HG03135 (cell line): ENCODE data around the gene PLIN4.

Experiments used
- ATAC-seq: cut with Tn5 transposase; IDR thresholded peaks from one replicate; pipeline ENCODE4 v1.9.1; 2021; ENCODE audit warnings: mild to moderate bottlenecking, moderate library complexity; ENCODE audit not compliant: unreplicated experiment

Gene PLIN4

DNA sequence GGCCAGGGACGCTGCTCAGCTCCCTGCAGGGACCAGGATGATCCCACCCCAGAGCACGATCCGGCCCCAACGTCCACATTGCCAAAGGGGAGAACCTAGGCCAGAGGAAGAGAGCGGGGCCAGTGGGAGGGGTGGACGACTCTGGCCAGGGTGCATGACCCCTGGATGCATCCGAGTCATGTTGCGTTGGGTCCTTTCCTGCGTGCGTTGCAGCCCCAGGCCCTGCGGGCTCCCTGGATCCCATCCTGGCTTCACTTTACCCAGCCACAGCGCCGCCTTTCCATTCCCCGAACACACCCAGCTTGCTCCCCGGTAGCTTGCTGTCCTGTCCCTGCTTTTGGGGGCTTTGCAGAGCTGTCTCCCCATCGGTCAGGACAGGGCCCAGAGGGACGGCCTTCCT is 10.5 kb downstream of the PLIN4 start:
- no peak for ATAC-seq

DNA sequence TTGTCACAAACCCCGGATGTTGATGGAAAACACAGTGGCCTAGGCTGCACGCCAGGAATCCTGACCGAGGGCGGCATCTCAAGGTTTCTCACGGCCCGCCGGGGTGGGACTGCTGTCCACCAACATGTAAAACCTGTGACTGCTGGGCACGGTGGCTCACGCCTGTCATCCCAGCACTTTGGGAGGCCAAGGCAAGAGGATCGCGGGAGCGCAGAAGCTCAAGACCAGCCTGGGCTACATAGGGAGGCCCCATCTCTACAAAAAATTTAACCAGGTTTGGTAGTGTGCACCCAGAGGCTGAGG is 11.2 kb downstream of the PLIN4 start:
- ATAC-seq = no peak

- ATAC-seq = no peak
Observed at GRCh38 chr19:4506449-4507149, 11.7 kb downstream of the PLIN4 start.

DNA sequence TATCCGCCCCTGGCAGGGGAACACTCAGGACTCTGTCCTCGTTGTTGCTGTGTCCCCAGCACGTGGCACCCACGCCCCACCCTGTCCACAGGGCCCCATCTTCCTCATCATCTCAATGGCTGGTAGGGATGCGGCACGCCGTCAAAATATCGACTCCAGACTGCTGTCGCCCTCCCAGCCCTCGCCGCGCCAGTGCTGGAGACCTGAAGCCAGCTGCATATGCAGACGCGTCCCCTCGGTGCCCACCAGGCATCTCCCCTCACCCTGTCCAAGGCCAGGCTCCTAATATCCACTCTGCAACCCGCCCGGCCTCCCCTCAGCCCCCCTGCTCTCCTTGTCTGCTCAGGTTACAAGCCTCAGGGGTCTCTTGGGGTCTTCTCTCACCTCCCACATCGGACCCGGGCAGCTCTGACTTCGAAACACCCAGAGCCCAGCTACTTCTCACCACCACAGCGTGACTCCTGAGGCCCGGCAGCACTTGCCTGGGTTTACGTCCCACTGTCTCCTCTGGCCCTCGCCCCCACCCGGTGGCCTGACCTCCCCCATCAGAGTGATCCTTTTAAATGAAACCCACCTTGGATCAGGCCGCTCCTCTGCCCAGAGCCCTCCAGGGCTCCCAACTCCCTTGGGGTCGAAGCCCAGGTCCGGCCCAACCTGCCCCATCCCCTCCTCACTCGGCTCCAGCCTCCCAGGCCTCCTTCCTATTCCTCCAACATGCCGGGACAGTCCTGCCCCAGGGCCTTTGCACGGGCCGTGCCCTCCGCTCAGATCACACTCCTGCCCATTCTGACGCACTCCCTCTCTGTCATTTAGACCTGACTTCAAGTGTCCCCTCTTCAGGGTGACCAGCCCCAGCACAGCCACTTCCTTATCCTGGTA is 12.5 kb downstream of the PLIN4 start:
- ATAC-seq = no peak

DNA sequence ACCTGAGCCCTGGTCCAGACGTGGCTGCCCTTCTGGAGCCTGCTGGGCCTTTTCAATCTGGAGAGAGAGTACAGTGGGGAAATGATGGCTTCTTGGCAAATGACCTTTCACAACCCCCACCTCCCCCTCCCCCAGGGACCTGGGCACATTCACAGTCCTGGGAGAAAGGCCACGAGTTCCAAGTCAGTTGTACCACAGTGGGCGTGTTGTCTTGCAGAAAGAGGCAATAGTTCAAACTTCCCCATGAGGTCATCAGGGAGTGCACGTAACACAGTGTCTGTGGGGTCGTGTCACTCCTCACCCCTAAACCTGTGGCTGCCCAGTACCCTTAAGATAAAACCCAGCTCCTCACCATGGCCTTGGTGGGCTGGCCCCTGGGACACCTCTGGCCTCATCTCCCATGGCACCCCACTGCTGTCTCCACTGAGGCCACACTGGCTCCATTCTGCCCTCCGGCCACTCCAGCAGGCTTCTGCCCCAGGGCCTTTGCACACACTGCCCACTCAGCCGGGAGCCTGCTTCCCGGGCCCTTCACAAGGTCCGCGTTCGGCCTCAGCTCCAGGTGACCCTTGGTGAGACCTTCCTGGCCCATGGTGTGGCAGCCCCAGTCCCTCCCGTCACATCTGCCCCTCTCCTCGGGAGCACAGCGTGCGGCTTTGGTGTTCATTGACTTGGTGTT is 13.3 kb downstream of the PLIN4 start:
- ATAC-seq = no peak

DNA sequence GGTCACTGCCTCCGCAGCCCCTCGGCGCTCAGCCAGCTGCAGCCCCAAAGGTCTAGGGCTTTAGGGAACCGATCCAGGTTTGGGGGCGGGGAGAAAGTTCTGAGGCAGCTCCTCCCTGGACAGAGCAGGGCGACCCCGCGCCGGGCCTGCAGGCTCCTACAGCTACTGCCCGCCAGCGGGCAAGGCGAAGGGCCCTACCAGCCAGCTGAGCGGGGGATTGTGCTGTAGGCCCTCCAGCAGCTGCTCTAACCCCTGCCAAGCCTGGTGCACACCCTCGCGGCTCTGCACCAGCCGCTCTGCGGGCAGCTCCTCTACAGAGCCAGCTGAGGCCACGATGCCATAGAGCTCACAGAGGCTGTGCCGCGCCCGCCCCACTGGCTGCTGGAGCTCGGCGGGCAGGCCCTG is 14.0 kb downstream of the PLIN4 start:
- no peak for ATAC-seq

GRCh38 chr19:4503825-4504170 is 14.5 kb downstream of the PLIN4 start:
- no peak for ATAC-seq

DNA sequence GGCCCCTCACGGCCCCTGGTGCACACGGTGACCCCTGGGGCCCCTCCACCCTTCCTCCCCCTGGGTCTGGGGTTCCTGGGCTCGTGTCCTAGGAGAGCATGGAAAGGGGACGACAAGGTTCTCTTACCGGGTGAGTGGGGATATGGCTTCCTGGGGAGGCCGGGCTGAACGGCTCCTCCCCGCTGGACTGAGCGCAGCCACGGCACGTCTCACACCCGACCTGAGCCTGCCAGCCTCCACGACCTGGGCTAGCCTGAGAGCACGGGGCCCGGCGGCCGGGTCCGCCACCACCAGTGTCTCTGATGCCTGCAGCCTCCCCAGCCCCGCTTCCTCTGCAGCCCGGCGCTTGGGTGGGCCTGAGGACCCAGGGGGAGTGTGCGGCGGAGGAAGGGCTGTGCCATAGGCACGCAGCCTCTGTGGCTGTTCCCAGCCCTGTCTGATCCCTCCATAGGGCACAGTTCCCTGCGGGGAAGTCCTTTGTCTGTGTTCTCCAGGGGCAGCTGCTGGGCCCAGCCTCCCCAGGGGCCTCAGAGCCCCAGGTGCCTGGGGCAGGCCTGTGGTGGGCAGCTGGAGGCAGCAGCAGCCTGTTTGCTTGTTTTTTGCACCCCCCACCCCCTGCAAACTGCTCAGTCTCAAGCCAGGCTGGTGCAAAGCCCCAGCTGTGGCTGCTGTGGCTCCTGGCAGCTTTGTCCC is 15.0 kb downstream of the PLIN4 start:
- ATAC-seq = no peak

DNA sequence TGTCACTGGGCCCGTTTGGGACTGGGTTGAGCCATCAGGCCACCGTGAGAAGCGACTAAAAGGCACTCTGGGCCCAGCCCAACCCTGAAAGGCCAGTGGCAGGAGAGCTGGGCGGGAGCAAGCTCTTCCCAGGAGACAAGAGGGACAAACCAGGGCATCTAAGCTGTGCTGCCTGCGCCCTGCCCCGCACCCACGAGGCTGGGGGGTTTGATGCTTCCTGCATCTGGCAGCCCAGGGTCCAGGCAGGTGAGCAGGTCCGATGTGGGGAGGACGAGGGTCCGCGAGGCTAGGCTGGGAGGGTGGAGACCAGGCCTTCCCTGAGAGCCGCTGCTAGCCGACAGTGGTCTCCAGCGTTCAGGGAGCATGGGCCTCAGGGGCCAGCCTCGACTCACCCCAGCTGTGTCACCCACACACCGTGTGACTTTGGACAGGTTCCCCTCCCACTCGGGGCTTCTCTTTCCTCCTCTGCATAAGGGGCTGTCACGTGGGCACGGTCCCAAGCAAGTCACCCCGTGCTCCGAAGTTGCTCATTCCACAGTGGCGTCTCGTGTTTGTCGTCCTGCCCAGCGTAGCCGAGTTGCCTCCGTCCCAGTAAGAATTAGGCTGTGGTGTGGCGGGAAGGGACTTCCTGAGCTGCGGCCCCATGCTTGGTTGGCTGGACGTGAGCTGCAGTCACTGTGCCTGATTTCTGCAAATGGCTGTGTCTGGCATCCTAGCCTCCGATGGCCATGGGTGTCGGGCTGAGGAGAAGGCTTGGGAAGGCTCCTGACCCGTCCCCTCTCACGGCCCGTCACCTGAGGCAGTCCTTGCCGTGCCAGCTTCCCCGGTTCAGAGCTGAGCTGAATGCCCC is 15.8 kb downstream of the PLIN4 start:
- no peak for ATAC-seq

- no peak for ATAC-seq
Observed at GRCh38 chr19:4501691-4502090, 16.6 kb downstream of the PLIN4 start.

DNA sequence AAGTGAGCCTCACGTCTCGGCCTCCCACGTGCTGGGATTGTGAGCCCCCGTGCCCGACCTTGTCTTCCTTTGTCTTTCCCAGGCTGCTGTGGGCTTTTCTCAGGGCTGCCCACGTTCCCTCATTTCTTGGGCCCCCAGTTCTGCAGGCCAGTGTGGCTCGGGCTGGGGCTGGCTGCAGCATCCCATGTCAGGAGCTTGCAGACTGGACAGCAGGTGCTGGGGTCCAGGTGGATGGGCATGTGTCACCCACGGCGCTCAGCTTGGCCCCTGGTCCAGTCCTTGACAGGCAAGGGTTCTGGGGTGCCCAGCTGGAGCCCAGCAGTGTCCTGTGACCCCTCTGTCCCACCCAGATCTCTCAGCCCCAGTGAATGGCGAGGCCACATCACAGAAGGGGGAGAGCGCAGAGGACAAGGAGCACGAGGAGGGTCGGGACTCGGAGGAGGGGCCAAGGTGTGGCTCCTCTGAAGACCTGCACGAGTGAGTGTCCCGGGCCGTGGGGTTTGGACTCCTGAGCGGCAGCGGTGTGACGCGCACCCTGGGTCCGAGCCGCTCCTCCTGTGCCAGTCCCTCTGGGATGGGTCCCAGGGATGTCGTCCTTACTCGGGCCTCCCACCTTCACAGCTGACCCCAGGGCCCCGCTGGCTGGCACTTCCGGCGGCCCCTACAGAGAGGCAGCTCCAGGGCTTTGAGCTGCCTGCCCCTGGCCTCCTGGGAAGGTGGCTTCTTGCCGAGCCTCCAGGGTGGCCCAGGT is 17.3 kb downstream of the PLIN4 start:
- ATAC-seq = no peak

- ATAC-seq = no peak
Observed at GRCh38 chr19:4499855-4500254, 18.4 kb downstream of the PLIN4 start.

- no peak for ATAC-seq
Observed at GRCh38 chr19:4499318-4499717, 19.0 kb downstream of the PLIN4 start.

DNA sequence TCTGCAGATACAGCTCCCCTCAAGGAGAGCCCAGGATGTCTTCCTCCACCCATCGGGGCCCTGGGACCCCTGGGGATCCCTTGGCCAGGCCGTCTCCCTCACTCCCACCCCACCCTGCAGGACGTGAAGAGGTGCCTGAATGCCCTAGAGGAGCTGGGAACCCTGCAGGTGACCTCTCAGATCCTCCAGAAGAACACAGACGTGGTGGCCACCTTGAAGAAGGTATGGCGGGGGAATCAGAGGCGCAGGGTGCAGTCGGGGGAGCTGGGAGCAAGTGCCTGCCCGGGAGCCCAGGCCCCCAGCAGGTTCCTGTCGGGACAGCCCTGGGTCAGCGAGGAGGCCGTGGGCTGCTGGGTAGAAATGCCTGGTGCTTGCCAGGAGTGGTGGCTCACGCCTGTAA is 19.6 kb downstream of the PLIN4 start:
- ATAC-seq = no peak

- ATAC-seq = no peak
Observed at GRCh38 chr19:4497770-4498389, 20.4 kb downstream of the PLIN4 start.

GRCh38 chr19:4496304-4496703 is 22.0 kb downstream of the PLIN4 start:
- ATAC-seq = no peak

DNA sequence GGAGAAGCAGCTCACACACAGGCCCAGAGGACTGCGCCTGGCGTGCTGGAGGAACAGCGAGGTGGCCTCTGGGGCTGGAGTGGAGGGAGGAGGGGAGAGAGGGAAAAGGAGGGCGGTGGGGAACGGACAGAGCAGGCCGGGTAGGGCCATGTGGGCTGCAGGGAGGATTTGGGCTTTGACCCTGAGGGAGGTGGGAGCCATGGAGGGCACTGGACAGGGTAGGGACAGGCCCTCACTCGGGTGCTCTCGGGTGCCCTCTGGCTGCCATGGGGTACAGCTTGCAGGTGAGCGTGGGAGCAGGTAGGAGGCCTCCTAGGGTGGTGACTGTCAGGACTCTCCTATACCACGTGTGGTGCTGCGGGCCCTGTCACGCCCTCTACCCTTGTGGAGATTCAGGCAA is 22.8 kb downstream of the PLIN4 start:
- no peak for ATAC-seq

DNA sequence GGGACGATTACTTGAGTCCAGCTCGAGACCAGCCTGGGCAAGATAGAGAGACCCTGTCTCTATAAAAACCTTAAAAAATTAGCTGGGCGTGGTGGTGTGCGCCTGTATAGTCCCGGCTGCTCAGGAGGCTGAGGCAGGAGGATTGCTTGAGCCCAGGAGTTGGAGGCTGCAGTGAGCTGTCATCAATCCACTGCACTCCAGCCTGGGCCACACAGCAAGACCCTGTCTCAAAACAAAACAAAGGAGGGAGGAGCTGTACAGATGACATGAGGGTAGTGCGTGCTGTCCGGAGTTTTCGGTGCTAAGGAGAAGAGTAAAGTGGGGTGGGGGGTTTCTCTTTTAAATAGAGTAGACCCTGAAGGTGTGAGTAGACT is 23.6 kb downstream of the PLIN4 start:
- ATAC-seq = no peak

GRCh38 chr19:4493929-4494690 is 24.2 kb downstream of the PLIN4 start:
- no peak for ATAC-seq
